ENCODE data around the gene TMEM127.
A peak's percentile ranks its signal among the peaks of the same experiment; 100 is the strongest.
"Not testable (repeated sequence)": the region's sequence is repeated elsewhere in the genome, so short reads cannot be mapped to it uniquely, and the experiment has no call there.

Gene TMEM127

DNA sequence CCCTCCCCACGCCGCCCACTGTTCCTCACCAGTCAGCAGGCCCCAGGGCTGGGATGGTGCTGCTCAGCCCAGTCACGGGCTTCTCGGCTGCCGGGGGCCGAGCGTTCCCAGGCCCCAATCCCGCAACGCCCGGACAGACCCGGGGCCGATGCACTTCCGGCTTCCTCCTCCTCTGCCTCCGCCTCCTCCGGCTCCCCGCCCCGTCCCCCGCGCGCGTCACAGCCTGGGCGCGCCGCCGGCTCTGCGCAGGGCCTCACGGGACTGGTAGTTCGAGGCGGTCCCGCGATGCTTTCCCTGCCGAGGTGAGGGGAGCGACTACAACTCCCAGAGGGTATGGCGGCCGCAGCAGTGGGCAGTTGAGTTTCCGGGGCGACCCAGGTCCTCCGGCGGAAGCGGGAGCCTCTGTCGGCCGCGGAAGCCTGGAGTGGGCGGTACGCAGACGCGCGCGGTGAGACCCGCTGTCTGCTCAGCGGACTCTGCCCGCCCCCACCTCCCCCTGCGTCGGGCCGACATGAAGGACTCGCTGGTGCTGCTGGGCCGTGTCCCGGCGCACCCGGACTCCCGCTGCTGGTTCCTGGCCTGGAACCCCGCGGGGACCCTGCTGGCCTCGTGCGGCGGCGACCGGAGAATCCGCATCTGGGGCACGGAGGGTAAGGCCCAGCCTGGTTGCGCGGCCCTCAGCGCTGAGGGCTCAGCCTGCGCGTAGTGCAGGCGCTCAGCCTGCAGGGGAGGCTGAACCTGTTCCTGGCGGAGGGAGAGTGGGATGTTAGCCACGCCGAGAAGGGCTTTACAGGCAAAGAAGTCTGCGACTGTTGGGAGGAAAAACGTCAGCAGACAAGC, at the start of gene TMEM127, which contains the start of gene CIAO1:
TSS of gene TMEM127 (minus strand) at position 158 of the 840 bp plus-strand sequence. CDS start 616 bp downstream, outside the sequence.
TSS of gene CIAO1 (plus strand) at position 386 of the 840 bp plus-strand sequence. CDS start at position 512, 126 bp downstream.
- DNase-seq, result peak; percentile 100

DNA sequence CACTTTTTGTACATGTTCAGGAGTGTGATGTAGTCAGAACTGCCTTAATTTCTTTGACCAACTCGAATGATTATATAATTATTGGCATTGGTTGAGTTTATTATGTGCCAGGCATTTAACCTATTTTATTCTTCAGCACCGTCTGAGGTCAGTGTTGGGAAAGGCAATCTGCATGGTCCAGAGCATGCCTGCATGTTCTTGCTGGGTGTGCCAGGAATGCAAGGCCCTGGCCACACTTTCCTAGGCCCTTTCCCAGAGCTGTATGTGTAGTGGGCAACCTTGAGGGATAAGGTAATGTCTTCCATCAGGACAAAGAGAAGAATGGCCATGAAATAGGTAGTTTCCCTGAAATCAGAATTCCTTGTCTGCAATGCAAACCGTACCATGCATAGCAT, 49.2 kb upstream of the TMEM127 start:
- no peak for DNase-seq

DNA sequence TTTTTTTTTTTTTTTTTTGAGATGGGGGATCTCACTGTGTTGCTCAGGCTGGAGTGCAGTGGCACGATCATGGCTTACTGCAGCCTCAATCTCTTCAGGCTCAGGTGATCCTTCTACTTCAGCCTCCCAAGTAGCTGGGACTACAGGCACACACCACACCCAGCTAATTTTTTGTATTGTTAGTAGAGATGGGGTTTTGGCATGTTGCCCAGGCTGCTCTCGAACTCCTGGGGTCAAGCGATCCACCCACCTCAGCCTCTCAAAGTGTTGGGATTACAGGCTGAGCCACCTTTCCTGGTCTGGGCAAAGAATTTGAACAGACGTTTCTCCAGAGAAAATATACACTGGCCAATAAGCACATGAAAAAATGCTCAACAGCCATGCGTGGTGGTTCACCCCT, 42.5 kb upstream of the TMEM127 start:
- DNase-seq, result no peak

GRCh38 chr2:96306370-96306769, 40.6 kb upstream of the TMEM127 start:
- no peak for DNase-seq

- DNase-seq, result no peak
Observed at GRCh38 chr2:96305979-96306308, 40.1 kb upstream of the TMEM127 start.

- DNase-seq, result peak; percentile 96
Observed at GRCh38 chr2:96305091-96305978, 39.5 kb upstream of the TMEM127 start, which contains the start of gene SNRNP200. Gene SNRNP200, minus strand, starts transcription at chr2:96305546. Its CDS starts 109 bp downstream, at chr2:96305437.

GRCh38 chr2:96304606-96305005, 38.8 kb upstream of the TMEM127 start:
- DNase-seq, result no peak

DNA sequence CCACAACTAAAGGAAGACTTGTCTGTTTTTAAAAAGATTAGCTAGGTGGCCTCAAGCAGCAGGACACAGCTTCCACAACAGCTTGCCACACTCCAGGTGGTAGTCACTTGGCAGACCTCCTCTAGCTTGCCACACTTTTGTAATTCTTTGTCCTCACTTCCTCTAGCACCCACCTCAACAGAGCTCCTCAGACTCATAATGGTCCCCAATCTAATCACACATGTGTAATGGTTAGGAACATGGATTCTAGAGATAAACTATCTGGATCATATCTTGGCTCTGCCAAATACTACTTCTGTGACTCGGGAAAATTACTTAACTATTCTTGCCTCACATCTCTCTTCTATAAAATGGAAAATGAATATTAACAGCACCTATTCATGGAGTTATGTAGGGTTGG, 36.1 kb upstream of the TMEM127 start:
- no peak for DNase-seq

DNA sequence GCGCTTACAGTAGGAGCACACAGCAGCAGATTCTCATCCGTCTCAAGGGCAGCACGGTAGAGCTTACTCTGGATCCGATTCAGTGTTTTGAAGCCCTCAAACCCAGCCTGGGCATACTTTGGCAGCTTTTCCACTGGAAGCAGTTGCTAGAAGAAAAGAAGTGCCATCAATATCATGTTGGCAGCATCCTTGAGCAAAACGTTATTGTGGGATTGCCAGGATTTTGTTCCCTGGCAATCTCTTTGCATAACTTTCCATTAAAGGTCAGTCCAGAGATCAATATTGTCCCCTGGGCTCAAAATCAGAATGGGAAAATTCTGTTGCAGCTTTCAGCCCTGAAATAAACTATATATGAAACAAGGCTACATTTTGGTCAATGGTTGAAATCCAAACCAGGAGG, 31.1 kb upstream of the TMEM127 start:
- no peak for DNase-seq

DNA sequence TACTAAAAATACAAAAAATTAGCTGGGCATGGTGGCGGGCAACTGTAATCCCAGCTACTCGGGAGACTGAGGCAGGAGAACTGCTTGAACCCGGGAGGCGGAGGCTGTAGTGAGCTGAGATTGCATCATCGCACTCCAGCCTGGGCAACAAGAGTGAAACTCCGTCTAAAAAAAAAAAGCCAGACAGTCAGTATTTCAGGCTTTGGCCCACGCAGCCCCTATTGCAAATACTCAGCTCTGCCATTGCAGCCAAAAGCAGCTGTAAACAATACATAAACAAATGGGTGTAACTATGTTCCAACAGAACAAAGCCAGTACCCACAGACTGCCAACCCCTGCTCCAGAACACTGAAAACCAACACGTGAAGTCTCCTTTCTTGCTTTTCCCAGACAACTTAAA, 28.5 kb upstream of the TMEM127 start:
- DNase-seq, result not testable (repeated sequence)

DNA sequence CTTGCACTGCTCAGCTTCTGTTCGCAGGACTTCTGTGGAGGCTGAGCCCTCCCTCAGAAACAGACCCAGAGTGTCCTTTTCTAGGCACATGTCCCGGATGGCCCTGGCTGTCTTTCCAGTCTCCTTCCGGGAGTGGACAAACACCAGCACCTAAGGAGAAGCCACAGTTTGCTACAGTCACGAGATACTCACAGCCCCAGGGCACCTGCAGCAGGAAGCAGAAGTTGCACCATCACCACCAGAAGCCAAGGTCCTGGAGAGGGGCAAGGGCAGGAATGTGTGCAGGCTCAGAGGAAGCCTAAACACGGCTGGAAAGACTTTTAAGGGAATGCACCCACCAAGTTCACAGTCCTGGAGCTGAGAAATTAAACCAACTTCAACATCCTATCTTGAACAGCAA, 26.0 kb upstream of the TMEM127 start:
- no peak for DNase-seq

GRCh38 chr2:96287273-96287856, 21.6 kb upstream of the TMEM127 start:
- no peak for DNase-seq

DNA sequence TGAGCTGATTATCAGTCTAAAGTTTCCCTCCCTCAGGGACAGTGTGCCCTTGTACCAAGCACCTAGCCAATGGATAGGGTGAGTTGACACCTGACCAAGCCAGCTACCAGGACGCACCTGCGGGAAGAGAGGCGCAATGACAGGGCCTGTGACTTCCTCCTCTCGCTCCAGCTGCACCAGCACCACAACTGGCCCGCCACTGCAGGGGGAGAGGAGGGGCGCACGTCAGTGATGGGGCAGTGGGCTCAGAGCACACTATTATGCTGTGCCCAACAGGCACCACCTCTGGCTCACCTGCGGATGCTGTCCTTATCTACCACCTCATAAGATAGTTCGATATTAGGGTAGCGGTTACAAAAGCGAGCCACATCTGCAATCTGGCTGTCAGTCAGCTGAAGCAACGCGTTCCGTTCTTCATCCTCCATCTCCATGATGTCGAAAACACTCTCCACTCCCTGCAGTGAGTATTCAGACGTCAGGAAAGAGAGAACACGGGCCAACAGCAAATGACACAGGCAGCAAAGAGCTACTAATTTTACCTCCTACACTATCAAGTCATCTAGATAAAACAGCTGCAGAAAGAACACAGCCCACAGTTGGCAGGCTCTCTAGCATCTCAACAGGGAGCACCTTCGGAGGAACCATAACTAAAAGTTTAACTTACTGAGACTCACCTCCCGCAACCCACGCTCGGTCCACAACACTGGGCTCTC, 11.1 kb upstream of the TMEM127 start:
- no peak for DNase-seq

- no peak for DNase-seq
Observed at GRCh38 chr2:96274355-96275056, 8.7 kb upstream of the TMEM127 start.

GRCh38 chr2:96273763-96274162, 8.0 kb upstream of the TMEM127 start:
- DNase-seq, result no peak

DNA sequence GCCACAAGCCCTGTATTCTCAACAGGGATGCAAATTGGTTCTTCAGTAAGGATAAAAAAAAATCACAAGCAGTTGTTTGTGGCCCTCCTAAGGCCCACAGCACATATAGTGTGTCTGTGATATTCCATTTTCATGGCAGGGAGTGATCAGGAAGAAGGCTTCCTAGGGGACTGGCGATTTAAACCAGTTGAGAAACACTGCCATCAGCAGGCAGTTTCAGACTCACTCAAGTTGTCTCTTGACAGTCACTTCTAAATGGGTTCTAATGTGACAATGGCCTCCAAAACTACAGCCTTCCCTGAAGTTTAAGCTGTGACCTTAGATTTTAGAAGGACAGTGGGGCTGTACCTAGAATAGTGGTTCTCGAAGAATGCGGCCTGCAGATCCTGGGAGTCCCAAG, 6.2 kb upstream of the TMEM127 start:
- no peak for DNase-seq

- peak; percentile 78 for DNase-seq
Observed at GRCh38 chr2:96267159-96267971, 1.6 kb upstream of the TMEM127 start.

GRCh38 chr2:96265349-96265839, 403 bp downstream of the TMEM127 start:
- no peak for DNase-seq

DNA sequence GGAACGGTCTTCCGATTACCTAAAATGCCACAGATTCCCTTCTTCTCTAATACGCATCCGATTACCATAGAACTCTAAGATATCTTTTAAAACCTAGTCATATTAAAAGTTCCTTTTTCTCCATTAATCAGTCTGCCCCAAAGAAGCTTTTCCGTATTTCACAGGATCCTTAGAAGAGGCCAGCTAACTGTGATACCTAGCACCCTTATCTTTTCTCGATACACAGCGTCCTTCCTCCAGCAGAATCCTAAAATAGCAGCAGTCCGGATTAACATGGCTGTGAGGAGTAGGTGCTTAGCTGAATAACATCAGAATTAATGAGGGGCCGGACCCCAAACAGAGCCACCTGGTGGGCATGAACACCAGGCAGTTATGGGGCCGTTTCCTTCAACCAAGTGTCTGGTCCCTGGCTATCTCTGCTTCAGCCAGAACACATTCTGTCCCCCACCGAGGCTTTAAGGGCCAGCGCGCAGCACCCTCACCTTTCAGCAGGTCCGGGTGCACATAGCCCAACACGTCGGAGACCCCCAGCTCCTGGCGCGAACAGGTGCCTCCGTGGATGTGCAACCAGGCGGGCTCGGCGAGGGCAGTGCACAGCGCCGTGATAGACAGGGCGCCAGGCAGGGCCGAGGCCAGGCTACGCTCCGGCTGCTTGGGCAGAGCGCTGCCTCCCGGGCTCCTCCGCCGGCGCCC, 995 bp downstream of the TMEM127 start:
- DNase-seq, result peak; percentile 47

- DNase-seq, result no peak
Observed at GRCh38 chr2:96264086-96264485, 1.7 kb downstream of the TMEM127 start.
